ENCODE data around the gene CFAP73. TPM values are rescaled to one million over a fixed set of nuclear protein-coding genes. Genes with fewer than 3 reads are reported as not detected.

CFAP73 gene
- total RNA-seq, 3 donors from 2014 or later: 0.29 TPM; not detected in 2

- Histone ChIP-seq H3K27me3 (no peaks in the 10 kb centered on the region), H3K36me3 (peaks cover 10% of the 10 kb centered on the region), H3K9me3 (no peaks in the 10 kb centered on the region), H3K4me3 (no peak overlapping the region), H3K4me1 (no peaks in the 10 kb centered on the region), H3K27ac (no peak overlapping the region)
- intact Hi-C loops (cut with DNase I; ENCODE audit: low total_unique reads): no loop called here
- no peak for TF ChIP-seq POLR2A (IDR thresholded peaks at IDR 0.05)
- no peak for TF ChIP-seq POLR2AphosphoS5 (IDR thresholded peaks at IDR 0.05)
- TF ChIP-seq CTCF (IDR thresholded peaks at IDR 0.05): no peak
- no peak for DNase-seq (ENCODE audit: low spot score in 2 of 2)
These were observed 16.3 kb downstream of the CFAP73 start for GRCh38 chr12:113165521-113166450.

GRCh38 chr12:113167868-113168267 is 18.3 kb downstream of the CFAP73 start:
- no peak overlapping the region for H3K4me3 ChIP-seq
- TF ChIP-seq POLR2A (IDR thresholded peaks at IDR 0.05): no peak
- TF ChIP-seq CTCF (IDR thresholded peaks at IDR 0.05): no peak
- TF ChIP-seq POLR2AphosphoS5 (IDR thresholded peaks at IDR 0.05): no peak
- H3K9me3 ChIP-seq: no peaks in the 10 kb centered on the region
- no peaks in the 10 kb centered on the region for H3K27me3 ChIP-seq
- H3K27ac ChIP-seq: no peak overlapping the region
- peaks cover 10% of the 10 kb centered on the region for H3K36me3 ChIP-seq
- intact Hi-C loops (cut with DNase I; ENCODE audit: low total_unique reads): no loop called here
- H3K4me1 ChIP-seq: no peaks in the 10 kb centered on the region
- DNase-seq (ENCODE audit: low spot score in 2 of 2): no peak

GRCh38 chr12:113169697-113170096 is 20.2 kb downstream of the CFAP73 start:
- Histone ChIP-seq H3K9me3 (no peaks in the 10 kb centered on the region), H3K4me3 (no peak overlapping the region), H3K4me1 (no peaks in the 10 kb centered on the region), H3K27me3 (no peaks in the 10 kb centered on the region), H3K36me3 (peaks cover 10% of the 10 kb centered on the region), H3K27ac (no peak overlapping the region)
- DNase-seq (ENCODE audit: low spot score in 2 of 2): no peak
- intact Hi-C loops (cut with DNase I; ENCODE audit: low total_unique reads): no loop called here
- TF ChIP-seq POLR2AphosphoS5 (IDR thresholded peaks at IDR 0.05) (no peak), CTCF (IDR thresholded peaks at IDR 0.05) (no peak), POLR2A (IDR thresholded peaks at IDR 0.05) (no peak)

GRCh38 chr12:113170457-113170856 is 20.9 kb downstream of the CFAP73 start:
- intact Hi-C loops (cut with DNase I; ENCODE audit: low total_unique reads): no loop called here
- H3K36me3 ChIP-seq: peaks cover 6% of the 10 kb centered on the region
- no peak for DNase-seq (ENCODE audit: low spot score in 2 of 2)

More at GRCh38 chr12:113170457-113170856, 20.9 kb downstream of the CFAP73 start:
- H3K9me3 ChIP-seq: no peaks in the 10 kb centered on the region
- H3K27ac ChIP-seq: no peak overlapping the region
- H3K4me1 ChIP-seq: no peaks in the 10 kb centered on the region
- no peak for TF ChIP-seq CTCF (IDR thresholded peaks at IDR 0.05)
- no peak for TF ChIP-seq POLR2A (IDR thresholded peaks at IDR 0.05)
- TF ChIP-seq POLR2AphosphoS5 (IDR thresholded peaks at IDR 0.05): no peak
- H3K27me3 ChIP-seq: no peaks in the 10 kb centered on the region
- no peak overlapping the region for H3K4me3 ChIP-seq

All from breast epithelium (tissue), 4 donors.